Measurements from ENCODE around the gene NADSYN1.

Gene NADSYN1

DNA sequence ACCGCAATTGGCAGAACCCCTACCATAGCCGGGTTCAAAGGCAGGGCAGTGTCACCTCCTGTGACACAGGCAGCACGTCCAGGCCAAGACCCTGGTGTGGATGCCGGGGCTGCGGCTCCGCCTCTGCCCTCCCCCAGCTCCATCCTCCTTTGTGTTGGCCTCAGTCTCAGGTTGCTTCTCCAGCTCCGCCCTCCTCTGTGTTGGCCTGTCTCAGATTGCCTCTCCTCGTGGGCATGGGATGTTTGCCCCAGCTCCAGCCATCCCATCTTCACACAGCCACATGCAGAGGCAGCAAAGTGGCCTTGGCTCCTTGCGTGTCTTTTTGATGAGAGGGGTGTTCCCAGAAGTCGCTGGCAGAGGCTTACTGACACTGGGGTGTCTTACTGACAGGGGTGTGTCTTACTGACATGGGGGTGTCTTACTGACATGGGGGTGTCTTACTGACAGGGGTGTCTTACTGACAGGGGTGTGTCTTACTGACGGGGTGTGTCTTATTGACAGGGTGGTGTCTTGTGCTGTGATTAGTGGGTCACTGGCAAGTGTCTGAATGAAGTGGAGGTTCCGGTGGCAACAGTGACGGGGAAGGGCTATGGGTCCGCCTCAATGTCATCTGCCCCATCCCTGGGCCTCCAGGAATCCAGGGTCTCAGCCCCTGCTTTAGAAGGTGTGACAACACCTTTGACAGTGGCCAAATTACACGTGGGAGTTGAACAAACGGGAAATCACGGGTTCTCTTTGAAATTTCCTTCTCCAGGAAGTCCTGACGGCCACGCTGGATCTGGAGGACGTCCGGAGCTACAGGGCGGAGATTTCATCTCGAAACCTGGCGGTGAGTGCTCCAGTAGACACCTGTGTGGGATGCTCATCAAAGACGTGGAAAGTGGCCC is 24.9 kb downstream of the NADSYN1 start:
- Histone ChIP-seq H3F3A (ENCODE audit: insufficient read depth, low read length) (no peaks in the 10 kb centered on the region), H3K36me3 (ENCODE audit: insufficient read depth, low read length) (peaks cover 54% of the 10 kb centered on the region), H3K27ac (ENCODE audit: low read depth, low read length, poor library complexity, severe bottlenecking) (no peak overlapping the region), H3K9me3 (ENCODE audit: low read length) (no peaks in the 10 kb centered on the region), H3K79me2 (ENCODE audit: insufficient read depth, low read length) (no peaks in the 10 kb centered on the region), H3K27me3 (ENCODE audit: insufficient read depth, low read length) (no peaks in the 10 kb centered on the region), H4K20me1 (ENCODE audit: insufficient read depth, low read length) (no peaks in the 10 kb centered on the region), H3K4me2 (ENCODE audit: low read length) (no peak overlapping the region), H3K9ac (ENCODE audit: low read length) (no peak overlapping the region), H3K4me1 (ENCODE audit: insufficient read depth, low read length, severe bottlenecking) (no peaks in the 10 kb centered on the region), H3K9me2 (ENCODE audit: low read depth, low read length) (no peaks in the 10 kb centered on the region), H3K4me3 (ENCODE audit: low read depth, low read length, poor library complexity, severe bottlenecking) (no peak overlapping the region), H2AFZ (ENCODE audit: low read length) (no peak overlapping the region)
- TF ChIP-seq EZH2 (IDR thresholded peaks at IDR 0.05; ENCODE audit: borderline replicate concordance, low read length), result no peak
- TF ChIP-seq, protein P1, sequence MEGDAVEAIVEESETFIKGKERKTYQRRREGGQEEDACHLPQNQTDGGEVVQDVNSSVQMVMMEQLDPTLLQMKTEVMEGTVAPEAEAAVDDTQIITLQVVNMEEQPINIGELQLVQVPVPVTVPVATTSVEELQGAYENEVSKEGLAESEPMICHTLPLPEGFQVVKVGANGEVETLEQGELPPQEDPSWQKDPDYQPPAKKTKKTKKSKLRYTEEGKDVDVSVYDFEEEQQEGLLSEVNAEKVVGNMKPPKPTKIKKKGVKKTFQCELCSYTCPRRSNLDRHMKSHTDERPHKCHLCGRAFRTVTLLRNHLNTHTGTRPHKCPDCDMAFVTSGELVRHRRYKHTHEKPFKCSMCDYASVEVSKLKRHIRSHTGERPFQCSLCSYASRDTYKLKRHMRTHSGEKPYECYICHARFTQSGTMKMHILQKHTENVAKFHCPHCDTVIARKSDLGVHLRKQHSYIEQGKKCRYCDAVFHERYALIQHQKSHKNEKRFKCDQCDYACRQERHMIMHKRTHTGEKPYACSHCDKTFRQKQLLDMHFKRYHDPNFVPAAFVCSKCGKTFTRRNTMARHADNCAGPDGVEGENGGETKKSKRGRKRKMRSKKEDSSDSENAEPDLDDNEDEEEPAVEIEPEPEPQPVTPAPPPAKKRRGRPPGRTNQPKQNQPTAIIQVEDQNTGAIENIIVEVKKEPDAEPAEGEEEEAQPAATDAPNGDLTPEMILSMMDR (IDR thresholded peaks at IDR 0.05; ENCODE audit: low read length), result no peak

DNA sequence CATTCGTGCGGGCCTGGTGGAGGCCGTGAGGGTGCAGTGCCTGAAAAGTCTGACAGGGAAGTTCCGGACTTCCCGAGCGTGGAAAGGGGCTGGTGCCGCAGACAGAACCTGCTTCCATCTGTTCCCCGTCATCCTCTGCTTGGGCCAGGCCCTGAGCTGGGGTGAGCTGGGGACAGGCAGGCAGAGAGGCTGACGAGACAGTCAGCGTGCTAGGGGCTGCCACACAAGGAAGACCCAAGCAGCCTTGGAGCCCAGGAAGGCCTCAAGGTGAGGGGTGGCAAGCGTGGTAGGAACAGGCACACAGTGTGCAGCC is 25.5 kb downstream of the NADSYN1 start:
- Histone ChIP-seq H3K4me3 (ENCODE audit: low read depth, low read length, poor library complexity, severe bottlenecking) (no peak overlapping the region), H3K27ac (ENCODE audit: low read depth, low read length, poor library complexity, severe bottlenecking) (no peak overlapping the region), H3K27me3 (ENCODE audit: insufficient read depth, low read length) (no peaks in the 10 kb centered on the region), H3K9me2 (ENCODE audit: low read depth, low read length) (no peaks in the 10 kb centered on the region), H3K9ac (ENCODE audit: low read length) (no peak overlapping the region), H4K20me1 (ENCODE audit: insufficient read depth, low read length) (no peaks in the 10 kb centered on the region), H3K79me2 (ENCODE audit: insufficient read depth, low read length) (no peaks in the 10 kb centered on the region), H3K4me1 (ENCODE audit: insufficient read depth, low read length, severe bottlenecking) (no peaks in the 10 kb centered on the region), H3K36me3 (ENCODE audit: insufficient read depth, low read length) (peaks cover 54% of the 10 kb centered on the region), H3F3A (ENCODE audit: insufficient read depth, low read length) (no peaks in the 10 kb centered on the region), H3K4me2 (ENCODE audit: low read length) (no peak overlapping the region), H3K9me3 (ENCODE audit: low read length) (no peaks in the 10 kb centered on the region), H2AFZ (ENCODE audit: low read length) (no peak overlapping the region)
- TF ChIP-seq, protein P1 (IDR thresholded peaks at IDR 0.05; ENCODE audit: low read length), result no peak
- no peak for TF ChIP-seq EZH2 (IDR thresholded peaks at IDR 0.05; ENCODE audit: borderline replicate concordance, low read length)

DNA sequence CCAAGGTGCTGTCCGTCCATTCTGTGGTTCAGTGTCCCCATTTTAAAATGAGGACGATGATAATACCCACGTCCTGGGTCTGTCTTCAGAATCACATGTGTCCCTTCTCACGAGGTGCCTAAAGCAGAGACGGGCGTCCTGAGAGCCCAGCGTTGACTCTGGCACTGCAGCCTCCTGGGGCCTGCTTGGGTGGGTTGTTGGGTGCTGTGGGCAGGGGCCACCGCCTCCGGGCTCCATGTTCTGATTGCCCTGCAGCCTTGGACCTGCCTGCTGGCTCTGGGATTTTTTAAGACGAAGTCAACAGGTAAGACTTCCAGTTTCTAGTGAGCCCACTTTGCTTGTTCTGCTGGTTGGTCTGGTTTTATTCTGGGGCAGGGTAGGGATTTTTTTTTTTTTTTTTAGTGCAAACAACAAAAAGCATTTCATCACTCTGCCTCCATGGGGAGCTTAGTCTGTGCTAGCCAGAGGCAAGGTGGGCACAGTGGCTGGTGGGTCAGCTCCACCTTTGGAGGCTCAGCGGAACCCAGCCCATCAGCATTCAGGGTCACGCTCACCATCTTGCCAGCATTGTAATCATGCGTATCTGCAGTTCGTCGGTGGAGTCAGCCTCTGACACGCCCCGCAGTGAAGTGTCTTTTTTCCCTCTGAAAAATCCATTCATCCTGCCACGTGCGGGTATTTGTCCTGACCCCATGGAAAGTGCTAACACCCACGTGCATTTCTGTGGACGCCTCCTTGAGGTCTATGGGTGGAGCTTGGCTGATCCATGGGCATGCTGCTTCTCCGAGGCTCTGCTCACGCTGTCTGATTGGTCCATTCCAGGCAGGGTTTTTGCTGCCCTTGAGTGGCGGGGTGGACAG is 28.3 kb downstream of the NADSYN1 start:
- Histone ChIP-seq H3F3A (ENCODE audit: insufficient read depth, low read length) (no peaks in the 10 kb centered on the region), H3K4me2 (ENCODE audit: low read length) (no peak overlapping the region), H2AFZ (ENCODE audit: low read length) (no peak overlapping the region), H3K9ac (ENCODE audit: low read length) (no peak overlapping the region), H3K9me3 (ENCODE audit: low read length) (no peaks in the 10 kb centered on the region), H4K20me1 (ENCODE audit: insufficient read depth, low read length) (no peaks in the 10 kb centered on the region), H3K27me3 (ENCODE audit: insufficient read depth, low read length) (no peaks in the 10 kb centered on the region), H3K27ac (ENCODE audit: low read depth, low read length, poor library complexity, severe bottlenecking) (no peak overlapping the region), H3K79me2 (ENCODE audit: insufficient read depth, low read length) (no peaks in the 10 kb centered on the region), H3K4me3 (ENCODE audit: low read depth, low read length, poor library complexity, severe bottlenecking) (no peak overlapping the region), H3K36me3 (ENCODE audit: insufficient read depth, low read length) (peaks cover 50% of the 10 kb centered on the region), H3K4me1 (ENCODE audit: insufficient read depth, low read length, severe bottlenecking) (no peaks in the 10 kb centered on the region), H3K9me2 (ENCODE audit: low read depth, low read length) (no peaks in the 10 kb centered on the region)
- TF ChIP-seq EZH2 (IDR thresholded peaks at IDR 0.05; ENCODE audit: borderline replicate concordance, low read length), result no peak
- TF ChIP-seq, protein P1 (IDR thresholded peaks at IDR 0.05; ENCODE audit: low read length), result no peak
